ENCODE measurements around the gene CD68. TPM values are rescaled to one million over a fixed set of nuclear protein-coding genes. Genes with fewer than 3 reads are reported as not detected.

CD68 gene
- total RNA-seq, 2 donors from 2014 or later, result 4.3 to 14.8 TPM

DNA sequence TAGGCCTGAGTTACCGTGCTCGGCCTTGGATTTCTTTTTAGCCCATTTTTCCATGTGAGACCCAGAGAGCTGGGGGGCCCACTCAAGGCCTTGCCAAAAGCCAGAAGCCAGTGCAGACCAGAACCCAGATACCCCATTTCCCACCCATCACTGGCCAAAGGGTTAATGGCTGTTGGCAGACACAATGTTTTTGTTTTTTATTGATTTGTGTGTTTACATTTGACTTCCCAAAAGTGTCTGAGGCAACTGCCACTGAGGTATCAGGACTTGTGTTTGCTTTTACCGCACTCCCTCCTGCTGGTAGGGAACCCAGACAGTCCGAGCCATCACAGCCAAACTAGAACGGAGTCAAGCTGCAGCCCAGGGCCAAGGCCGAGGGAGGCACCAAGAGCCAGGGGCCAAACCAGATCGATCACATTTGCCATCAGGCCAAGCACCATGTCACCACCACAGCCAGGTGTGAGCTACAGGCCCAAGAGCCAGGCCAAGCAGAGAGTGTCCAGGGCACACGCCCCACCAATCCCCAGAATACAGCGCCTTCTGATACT is 38.3 kb upstream of the CD68 start:
- DNase-seq, result no peak
- no peak for TF ChIP-seq POLR2A (IDR thresholded peaks at IDR 0.05)
- TF ChIP-seq, protein P1, sequence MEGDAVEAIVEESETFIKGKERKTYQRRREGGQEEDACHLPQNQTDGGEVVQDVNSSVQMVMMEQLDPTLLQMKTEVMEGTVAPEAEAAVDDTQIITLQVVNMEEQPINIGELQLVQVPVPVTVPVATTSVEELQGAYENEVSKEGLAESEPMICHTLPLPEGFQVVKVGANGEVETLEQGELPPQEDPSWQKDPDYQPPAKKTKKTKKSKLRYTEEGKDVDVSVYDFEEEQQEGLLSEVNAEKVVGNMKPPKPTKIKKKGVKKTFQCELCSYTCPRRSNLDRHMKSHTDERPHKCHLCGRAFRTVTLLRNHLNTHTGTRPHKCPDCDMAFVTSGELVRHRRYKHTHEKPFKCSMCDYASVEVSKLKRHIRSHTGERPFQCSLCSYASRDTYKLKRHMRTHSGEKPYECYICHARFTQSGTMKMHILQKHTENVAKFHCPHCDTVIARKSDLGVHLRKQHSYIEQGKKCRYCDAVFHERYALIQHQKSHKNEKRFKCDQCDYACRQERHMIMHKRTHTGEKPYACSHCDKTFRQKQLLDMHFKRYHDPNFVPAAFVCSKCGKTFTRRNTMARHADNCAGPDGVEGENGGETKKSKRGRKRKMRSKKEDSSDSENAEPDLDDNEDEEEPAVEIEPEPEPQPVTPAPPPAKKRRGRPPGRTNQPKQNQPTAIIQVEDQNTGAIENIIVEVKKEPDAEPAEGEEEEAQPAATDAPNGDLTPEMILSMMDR (IDR thresholded peaks at IDR 0.05), result no peak
- H3K36me3 ChIP-seq (replicated peaks in 1 of 2; ENCODE audit: insufficient read depth in 1 of 2, low read depth in 2 of 2), result no peaks in the 10 kb centered on the region
- WGBS, 2 donors, result 74 to 81% methylated on average over 2 to 9 of the region's 9 CpGs
- no peak overlapping the region for H3K4me3 ChIP-seq
- H3K27me3 ChIP-seq, result no peaks in the 10 kb centered on the region
- intact Hi-C loops (cut with DNase I), result no loop called here
- ATAC-seq, result no peak
- no peaks in the 10 kb centered on the region for H3K4me1 ChIP-seq
- H3K9me3 ChIP-seq, result no peaks in the 10 kb centered on the region
- no peak overlapping the region for H3K27ac ChIP-seq

DNA sequence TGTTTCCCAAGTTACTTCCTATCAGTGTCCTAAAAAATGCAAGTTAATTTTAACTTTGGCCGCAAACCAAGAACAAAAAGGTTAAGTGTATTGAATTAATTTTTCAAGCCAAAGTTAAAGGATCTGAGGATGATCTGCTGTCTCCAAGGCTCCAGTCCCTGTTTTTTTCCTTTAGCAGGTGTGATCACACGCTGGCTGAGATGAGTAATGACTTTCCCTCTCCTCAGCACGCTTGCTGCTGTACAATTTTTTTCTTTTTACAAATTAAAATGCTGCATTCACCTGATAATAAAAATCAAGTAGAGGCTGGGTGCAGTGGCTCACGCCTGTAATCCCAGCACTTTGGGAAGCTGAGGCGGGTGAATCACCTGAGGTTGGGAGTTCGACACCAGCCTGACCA is 34.5 kb upstream of the CD68 start:
- DNase-seq (no peak), ATAC-seq (no peak)
- Histone ChIP-seq H3K36me3 (replicated peaks in 1 of 2; ENCODE audit: insufficient read depth in 1 of 2, low read depth in 2 of 2) (no peaks in the 10 kb centered on the region), H3K27ac (no peak overlapping the region), H3K4me3 (no peak overlapping the region), H3K27me3 (no peaks in the 10 kb centered on the region), H3K4me1 (peaks cover 13% of the 10 kb centered on the region), H3K9me3 (no peaks in the 10 kb centered on the region)
- TF ChIP-seq, protein P1 (IDR thresholded peaks at IDR 0.05), result no peak
- TF ChIP-seq POLR2A (IDR thresholded peaks at IDR 0.05), result no peak
- 53 to 55% methylated on average over 6 of the region's 6 CpGs for WGBS, 2 donors
- intact Hi-C loops (cut with DNase I), result no loop called here

DNA sequence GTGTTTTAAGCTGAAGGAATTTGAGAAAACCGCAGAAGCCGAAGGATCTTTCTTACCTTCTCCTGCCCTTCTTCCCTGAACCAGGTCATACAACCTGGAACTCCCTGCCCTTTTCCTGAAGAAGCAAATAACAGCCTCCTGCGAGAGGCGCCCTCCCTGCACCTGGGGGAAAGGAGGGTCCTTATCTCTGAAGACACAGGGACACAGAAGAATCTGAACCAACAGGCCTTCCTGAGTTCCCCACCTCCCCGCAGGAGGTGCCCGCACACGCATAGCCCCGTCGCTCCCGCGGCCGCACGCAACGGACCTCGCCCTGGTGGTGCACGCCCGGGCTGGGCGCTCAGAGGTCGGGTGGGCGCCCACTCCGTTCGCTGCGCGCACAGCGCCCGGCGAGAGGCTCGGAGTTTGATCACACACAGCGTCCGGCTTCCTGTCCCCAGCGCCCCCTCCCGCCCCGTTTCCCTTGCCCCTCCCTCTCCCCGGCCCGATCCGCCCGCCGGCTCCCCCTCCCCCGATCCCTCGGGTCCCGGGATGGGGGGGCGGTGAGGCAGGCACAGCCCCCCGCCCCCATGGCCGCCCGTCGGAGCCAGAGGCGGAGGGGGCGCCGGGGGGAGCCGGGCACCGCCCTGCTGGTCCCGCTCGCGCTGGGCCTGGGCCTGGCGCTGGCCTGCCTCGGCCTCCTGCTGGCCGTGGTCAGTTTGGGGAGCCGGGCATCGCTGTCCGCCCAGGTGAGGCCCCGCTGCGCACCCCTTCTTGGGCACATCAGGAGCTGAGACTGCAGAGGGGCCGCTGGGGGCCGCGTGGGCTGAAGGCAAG is 30.6 kb upstream of the CD68 start, which contains the start of gene TNFSF12:
TNFSF12 (plus strand) TSS at position 474 of the 816 bp plus-strand sequence; CDS start at position 570, 96 bp downstream.
- peak in 2 of 3 donors; percentile 48 to 51 for TF ChIP-seq POLR2A (IDR thresholded peaks at IDR 0.05)
- TF ChIP-seq, protein P1 (IDR thresholded peaks at IDR 0.05), result peak in 6 of 7 experiments; percentile 5 to 38 (median 30)
- DNase-seq (peak; percentile 61 to 73 (median 68)), ATAC-seq (peak; percentile 87)
- H3K36me3 ChIP-seq (replicated peaks in 1 of 2; ENCODE audit: insufficient read depth in 1 of 2, low read depth in 2 of 2), result no peaks in the 10 kb centered on the region
- H3K9me3 ChIP-seq, result no peaks in the 10 kb centered on the region
- WGBS, 2 donors, result 1 to 8% methylated on average over 2 to 36 of the region's 65 CpGs
- H3K4me3 ChIP-seq, result peak within 1 kb of the TSS; percentile 36 to 81
- H3K27ac ChIP-seq, result peak within 1 kb of the TSS; percentile 62 to 86 (median 74)
- H3K4me1 ChIP-seq, result peaks cover 17% of the 10 kb centered on the region
- H3K27me3 ChIP-seq, result no peaks in the 10 kb centered on the region
- intact Hi-C loops (cut with DNase I), result no loop called here

DNA sequence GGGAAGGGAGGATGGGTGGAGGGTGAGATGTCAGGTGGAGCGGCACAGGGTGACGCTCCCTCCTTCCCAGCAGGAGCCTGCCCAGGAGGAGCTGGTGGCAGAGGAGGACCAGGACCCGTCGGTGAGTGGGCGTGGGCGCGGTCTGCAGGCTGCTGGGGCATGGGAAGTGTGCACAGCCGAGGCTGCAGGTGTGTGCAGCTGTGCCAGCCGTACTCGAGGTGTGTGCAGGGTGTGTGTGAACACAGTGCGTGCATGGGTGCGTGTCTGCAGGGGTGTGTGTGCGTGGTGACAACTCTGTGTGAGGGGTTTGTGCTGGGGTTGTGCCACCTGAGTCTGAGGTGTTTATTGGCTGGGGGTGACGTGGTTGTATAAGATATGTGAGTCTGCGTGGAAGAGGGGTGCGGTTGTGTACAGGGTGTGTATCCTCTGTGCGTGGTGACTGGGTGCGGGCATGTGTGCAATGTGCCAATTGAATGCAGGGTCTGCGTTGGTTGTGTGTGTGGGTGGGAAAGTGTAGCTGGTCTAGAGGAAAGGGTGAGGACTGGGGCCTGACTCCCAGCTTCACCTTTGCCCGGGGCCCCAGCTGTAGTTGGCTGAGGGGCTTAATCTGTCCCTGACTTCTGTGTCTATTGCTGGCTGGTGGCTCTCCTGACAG is 29.9 kb upstream of the CD68 start:
- ATAC-seq (peak; percentile 69), DNase-seq (peak in 3 of 4 donors; percentile 24 to 39 (median 37))
- TF ChIP-seq, protein P1 (IDR thresholded peaks at IDR 0.05), result no peak
- TF ChIP-seq POLR2A (IDR thresholded peaks at IDR 0.05), result no peak
- intact Hi-C loops (cut with DNase I), result no loop called here
- H3K4me3 ChIP-seq, result peak overlapping the region; percentile 36 to 81
- H3K27me3 ChIP-seq, result no peaks in the 10 kb centered on the region
- WGBS, 2 donors, result 30 to 49% methylated on average over 14 to 20 of the region's 20 CpGs
- peaks cover 17% of the 10 kb centered on the region for H3K4me1 ChIP-seq
- H3K9me3 ChIP-seq, result no peaks in the 10 kb centered on the region
- no peaks in the 10 kb centered on the region for H3K36me3 ChIP-seq (replicated peaks in 1 of 2; ENCODE audit: insufficient read depth in 1 of 2, low read depth in 2 of 2)
- peak overlapping the region; percentile 62 to 86 (median 74) for H3K27ac ChIP-seq
